GM23338 (cell line): Measurements from ENCODE around the gene ARHGEF37. TPM values are rescaled to one million over a fixed set of nuclear protein-coding genes. Genes with fewer than 3 reads are reported as not detected.

Experiments
- ATAC-seq: fragments of 200-7000 bp; cut with Tn5 transposase; 3 replicates; pipeline ENCODE4 v1.9.1; 2020
- DNase-seq: peaks from one replicate; pipeline ENCODE4 v3.0.0-alpha.2; 2015; ENCODE audit warnings: low spot score
- H2AFZ ChIP-seq: fragments of 200-600 bp; sonication (generic); 2 replicates; pipeline ENCODE4 v1.8.0; 2016; ENCODE audit warnings: antibody characterized with exemption, mild to moderate bottlenecking, moderate library complexity
- H3F3A ChIP-seq: fragments of 200-600 bp; sonication (generic); replicated peaks from 2 replicates; pipeline ENCODE4 v1.8.0; 2017; ENCODE audit warnings: antibody characterized with exemption, mixed run types, low read depth
- H3K27ac ChIP-seq: fragments of 200-600 bp; sonication (generic); 2 replicates; pipeline ENCODE4 v1.6.1; 2016; ENCODE audit warnings: low read depth
- H3K27me3 ChIP-seq: fragments of 200-600 bp; sonication (generic); 2 replicates; pipeline ENCODE4 v1.8.0; 2016; ENCODE audit warnings: mild to moderate bottlenecking, mixed run types, moderate library complexity; ENCODE audit not compliant: insufficient read depth
- H3K36me3 ChIP-seq: fragments of 200-600 bp; sonication (generic); 2 replicates; pipeline ENCODE4 v1.8.0; 2016; ENCODE audit warnings: mild to moderate bottlenecking; ENCODE audit not compliant: insufficient read depth
- H3K4me1 ChIP-seq: fragments of 200-600 bp; sonication (generic); 2 replicates; pipeline ENCODE4 v1.8.0; 2016; ENCODE audit warnings: mild to moderate bottlenecking, moderate library complexity; ENCODE audit not compliant: insufficient read depth
- H3K4me2 ChIP-seq: fragments of 200-600 bp; sonication (generic); 2 replicates; pipeline ENCODE4 v1.7.1; 2017; ENCODE audit warnings: mixed run types
- H3K4me3 ChIP-seq: fragments of 200-600 bp; sonication (generic); 2 replicates; pipeline ENCODE4 v1.6.1; 2016; ENCODE audit warnings: mixed run types
- H3K79me2 ChIP-seq: fragments of 200-600 bp; sonication (generic); replicated peaks from 2 replicates; pipeline ENCODE4 v1.8.0; 2017; ENCODE audit warnings: mild to moderate bottlenecking; ENCODE audit not compliant: insufficient read depth
- H3K9me2 ChIP-seq: fragments of 200-600 bp; sonication (generic); 2 replicates; pipeline ENCODE4 v1.8.0; 2017; ENCODE audit not compliant: insufficient read depth
- H4K20me1 ChIP-seq: fragments of 200-600 bp; sonication (generic); replicated peaks from 2 replicates; pipeline ENCODE4 v1.8.0; 2017; ENCODE audit warnings: mild to moderate bottlenecking; ENCODE audit not compliant: insufficient read depth
- H3K27ac Mint-ChIP-seq: 2 replicates; pipeline ENCODE4 v1.8.0; 2020; ENCODE audit warnings: inconsistent platforms, mild to moderate bottlenecking, moderate library complexity, mixed read lengths
- H3K27me3 Mint-ChIP-seq: 3 replicates; pipeline ENCODE4 v1.8.0; 2022; ENCODE audit warnings: low read depth, mild to moderate bottlenecking, moderate library complexity, mixed read lengths, inconsistent platforms; ENCODE audit not compliant: insufficient read depth, poor library complexity
- H3K36me3 Mint-ChIP-seq: 3 replicates; pipeline ENCODE4 v1.8.0; 2021; ENCODE audit warnings: low read depth, mild to moderate bottlenecking, inconsistent platforms, moderate library complexity, mixed read lengths
- H3K4me1 Mint-ChIP-seq: 3 replicates; pipeline ENCODE4 v1.8.0; 2020; ENCODE audit warnings: mild to moderate bottlenecking, inconsistent platforms, mixed read lengths
- H3K4me3 Mint-ChIP-seq: 3 replicates; pipeline ENCODE4 v1.8.0; 2021; ENCODE audit warnings: moderate library complexity, mild to moderate bottlenecking, inconsistent platforms, mixed read lengths
- H3K9me3 Mint-ChIP-seq: 3 replicates; pipeline ENCODE4 v1.8.0; 2020; ENCODE audit warnings: moderate library complexity, mild to moderate bottlenecking, inconsistent platforms, mixed read lengths
- CREB1 ChIP-seq: fragments of 250-450 bp; sonication (Bioruptor Pico); IDR thresholded peaks from 2 replicates; pipeline ENCODE4 v1.5.0; 2020; ENCODE audit warnings: low read depth, mild to moderate bottlenecking, moderate library complexity
- EZH2 ChIP-seq: fragments of 200-600 bp; sonication (generic); IDR thresholded peaks from one replicate; pipeline ENCODE4 v1.8.0; 2017; ENCODE audit warnings: antibody characterized with exemption, mild to moderate bottlenecking, low read depth; ENCODE audit not compliant: unreplicated experiment
- EZH2phosphoT487 ChIP-seq: fragments of 200-600 bp; sonication (generic); IDR thresholded peaks from one replicate; pipeline ENCODE4 v1.8.1; 2018; ENCODE audit warnings: antibody characterized with exemption; ENCODE audit not compliant: unreplicated experiment
- JUNB ChIP-seq: IDR thresholded peaks from one replicate; pipeline ENCODE4 v1.6.1; 2016; ENCODE audit warnings: antibody characterized with exemption; ENCODE audit not compliant: unreplicated experiment
- POLR2AphosphoS5 ChIP-seq: IDR thresholded peaks from 2 replicates; pipeline ENCODE4 v1.6.1; 2016; ENCODE audit warnings: antibody characterized with exemption, low read depth
- STAT1 ChIP-seq: IDR thresholded peaks from one replicate; pipeline ENCODE4 v1.6.1; 2016; ENCODE audit warnings: antibody characterized with exemption; ENCODE audit not compliant: unreplicated experiment
- ZNF114 ChIP-seq: fragments of 250-450 bp; sonication (Bioruptor Pico); IDR thresholded peaks from 2 replicates; pipeline ENCODE4 v1.5.0; 2020; ENCODE audit warnings: mild to moderate bottlenecking, moderate library complexity
- ZNF331 ChIP-seq: fragments of 250-450 bp; sonication (Bioruptor Pico); IDR thresholded peaks from 2 replicates; pipeline ENCODE4 v1.5.0; 2020; ENCODE audit warnings: low read depth, mild to moderate bottlenecking, moderate library complexity
- polyA plus RNA-seq: library from polyadenylated mRNA; unstranded; fragments of >200 nt; fragmentation: Nextera tagmentation; extraction: Ambion mirVana; gene quantifications from 2 replicates; pipeline ENCODE4 v1.2.1, GENCODE V29; 2016
- total RNA-seq: library from RNA; depleted of rRNA; stranded (reverse); fragments of >200 nt; shearing (Covaris generic); gene quantifications from 2 replicates; pipeline ENCODE4 v1.2.3, GENCODE V29; 2014
- TF ChIP-seq, protein P1 (sequence below): fragments of 250-450 bp; sonication (Bioruptor Pico); IDR thresholded peaks from 2 replicates; pipeline ENCODE4 v1.5.0; 2020; ENCODE audit warnings: mild to moderate bottlenecking, moderate library complexity

Gene ARHGEF37
- total and polyA plus RNA-seq, 2 experiments from 2014 or later, result 0.14 to 0.79 TPM

DNA sequence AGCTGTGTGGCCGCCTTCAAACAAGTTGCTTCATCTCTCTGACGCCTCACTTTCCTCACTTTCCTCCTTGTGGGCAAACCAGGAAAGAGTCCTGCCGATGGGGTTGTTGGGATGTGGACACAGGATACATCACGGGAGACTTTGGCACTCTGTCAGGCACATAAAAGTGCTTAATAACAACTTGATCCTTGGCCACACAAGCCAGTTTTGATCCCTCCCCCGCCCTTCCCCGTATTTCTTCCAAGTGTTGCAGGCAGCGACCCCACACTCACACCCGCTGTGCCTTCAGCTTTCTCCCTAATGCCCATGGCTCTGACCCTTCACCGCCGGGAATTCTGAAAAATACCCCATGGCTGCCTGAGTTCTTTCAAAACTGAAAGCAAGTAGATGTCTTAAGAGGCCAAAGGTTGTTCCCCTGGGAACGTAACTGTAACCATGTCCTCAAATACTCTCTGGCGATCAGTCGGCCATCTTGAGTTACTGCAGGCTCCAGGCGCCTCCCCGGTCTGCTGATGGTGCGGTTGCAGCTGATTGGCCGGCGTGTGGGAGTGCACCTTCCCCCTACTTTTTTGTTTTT lies 59.8 kb downstream of the ARHGEF37 start:
- ATAC-seq (no peak), DNase-seq (peak; percentile 39)
- no peaks in the 10 kb centered on the region for H3F3A ChIP-seq
- TF ChIP-seq ZNF114 (CRISPR knock-in tag) (no peak), ZNF331 (CRISPR knock-in tag) (no peak), CREB1 (CRISPR knock-in tag) (no peak), JUNB (no peak), POLR2AphosphoS5 (no peak), EZH2phosphoT487 (no peak), STAT1 (no peak), EZH2 (no peak)
- TF ChIP-seq, protein P1, sequence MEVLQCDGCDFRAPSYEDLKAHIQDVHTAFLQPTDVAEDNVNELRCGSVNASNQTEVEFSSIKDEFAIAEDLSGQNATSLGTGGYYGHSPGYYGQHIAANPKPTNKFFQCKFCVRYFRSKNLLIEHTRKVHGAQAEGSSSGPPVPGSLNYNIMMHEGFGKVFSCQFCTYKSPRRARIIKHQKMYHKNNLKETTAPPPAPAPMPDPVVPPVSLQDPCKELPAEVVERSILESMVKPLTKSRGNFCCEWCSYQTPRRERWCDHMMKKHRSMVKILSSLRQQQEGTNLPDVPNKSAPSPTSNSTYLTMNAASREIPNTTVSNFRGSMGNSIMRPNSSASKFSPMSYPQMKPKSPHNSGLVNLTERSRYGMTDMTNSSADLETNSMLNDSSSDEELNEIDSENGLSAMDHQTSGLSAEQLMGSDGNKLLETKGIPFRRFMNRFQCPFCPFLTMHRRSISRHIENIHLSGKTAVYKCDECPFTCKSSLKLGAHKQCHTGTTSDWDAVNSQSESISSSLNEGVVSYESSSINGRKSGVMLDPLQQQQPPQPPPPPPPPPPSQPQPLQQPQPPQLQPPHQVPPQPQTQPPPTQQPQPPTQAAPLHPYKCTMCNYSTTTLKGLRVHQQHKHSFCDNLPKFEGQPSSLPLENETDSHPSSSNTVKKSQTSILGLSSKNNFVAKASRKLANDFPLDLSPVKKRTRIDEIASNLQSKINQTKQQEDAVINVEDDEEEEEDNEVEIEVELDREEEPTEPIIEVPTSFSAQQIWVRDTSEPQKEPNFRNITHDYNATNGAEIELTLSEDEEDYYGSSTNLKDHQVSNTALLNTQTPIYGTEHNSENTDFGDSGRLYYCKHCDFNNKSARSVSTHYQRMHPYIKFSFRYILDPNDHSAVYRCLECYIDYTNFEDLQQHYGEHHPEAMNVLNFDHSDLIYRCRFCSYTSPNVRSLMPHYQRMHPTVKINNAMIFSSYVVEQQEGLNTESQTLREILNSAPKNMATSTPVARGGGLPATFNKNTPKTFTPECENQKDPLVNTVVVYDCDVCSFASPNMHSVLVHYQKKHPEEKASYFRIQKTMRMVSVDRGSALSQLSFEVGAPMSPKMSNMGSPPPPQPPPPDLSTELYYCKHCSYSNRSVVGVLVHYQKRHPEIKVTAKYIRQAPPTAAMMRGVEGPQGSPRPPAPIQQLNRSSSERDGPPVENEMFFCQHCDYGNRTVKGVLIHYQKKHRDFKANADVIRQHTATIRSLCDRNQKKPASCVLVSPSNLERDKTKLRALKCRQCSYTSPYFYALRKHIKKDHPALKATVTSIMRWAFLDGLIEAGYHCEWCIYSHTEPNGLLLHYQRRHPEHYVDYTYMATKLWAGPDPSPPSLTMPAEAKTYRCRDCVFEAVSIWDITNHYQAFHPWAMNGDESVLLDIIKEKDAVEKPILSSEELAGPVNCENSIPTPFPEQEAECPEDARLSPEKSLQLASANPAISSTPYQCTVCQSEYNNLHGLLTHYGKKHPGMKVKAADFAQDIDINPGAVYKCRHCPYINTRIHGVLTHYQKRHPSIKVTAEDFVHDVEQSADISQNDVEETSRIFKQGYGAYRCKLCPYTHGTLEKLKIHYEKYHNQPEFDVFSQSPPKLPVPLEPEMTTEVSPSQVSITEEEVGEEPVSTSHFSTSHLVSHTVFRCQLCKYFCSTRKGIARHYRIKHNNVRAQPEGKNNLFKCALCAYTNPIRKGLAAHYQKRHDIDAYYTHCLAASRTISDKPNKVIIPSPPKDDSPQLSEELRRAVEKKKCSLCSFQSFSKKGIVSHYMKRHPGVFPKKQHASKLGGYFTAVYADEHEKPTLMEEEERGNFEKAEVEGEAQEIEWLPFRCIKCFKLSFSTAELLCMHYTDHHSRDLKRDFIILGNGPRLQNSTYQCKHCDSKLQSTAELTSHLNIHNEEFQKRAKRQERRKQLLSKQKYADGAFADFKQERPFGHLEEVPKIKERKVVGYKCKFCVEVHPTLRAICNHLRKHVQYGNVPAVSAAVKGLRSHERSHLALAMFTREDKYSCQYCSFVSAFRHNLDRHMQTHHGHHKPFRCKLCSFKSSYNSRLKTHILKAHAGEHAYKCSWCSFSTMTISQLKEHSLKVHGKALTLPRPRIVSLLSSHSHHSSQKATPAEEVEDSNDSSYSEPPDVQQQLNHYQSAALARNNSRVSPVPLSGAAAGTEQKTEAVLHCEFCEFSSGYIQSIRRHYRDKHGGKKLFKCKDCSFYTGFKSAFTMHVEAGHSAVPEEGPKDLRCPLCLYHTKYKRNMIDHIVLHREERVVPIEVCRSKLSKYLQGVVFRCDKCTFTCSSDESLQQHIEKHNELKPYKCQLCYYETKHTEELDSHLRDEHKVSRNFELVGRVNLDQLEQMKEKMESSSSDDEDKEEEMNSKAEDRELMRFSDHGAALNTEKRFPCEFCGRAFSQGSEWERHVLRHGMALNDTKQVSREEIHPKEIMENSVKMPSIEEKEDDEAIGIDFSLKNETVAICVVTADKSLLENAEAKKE (CRISPR knock-in tag), result no peak
- H3K4me3 ChIP-seq, result no peak overlapping the region
- peaks cover 6% of the 10 kb centered on the region; the same call in 1 of the 2 replicates for H3K4me1 ChIP-seq
- H3K4me2 ChIP-seq, result no peak overlapping the region
- H3K36me3 Mint-ChIP-seq, result no peaks in the 10 kb centered on the region
- H3K27ac ChIP-seq, result no peak overlapping the region
- H3K36me3 ChIP-seq, result no peaks in the 10 kb centered on the region
- no peaks in the 10 kb centered on the region for H3K9me2 ChIP-seq
- H4K20me1 ChIP-seq, result no peaks in the 10 kb centered on the region
- no peak overlapping the region for H3K4me3 Mint-ChIP-seq
- no peaks in the 10 kb centered on the region for H3K9me3 Mint-ChIP-seq
- H3K4me1 Mint-ChIP-seq, result peaks cover 4% of the 10 kb centered on the region
- H2AFZ ChIP-seq, result peak overlapping the region; percentile 90
- H3K27me3 Mint-ChIP-seq, result peaks cover 9% of the 10 kb centered on the region
- no peaks in the 10 kb centered on the region for H3K27me3 ChIP-seq
- no peak overlapping the region for H3K27ac Mint-ChIP-seq
- no peaks in the 10 kb centered on the region for H3K79me2 ChIP-seq
